CD4-positive, alpha-beta memory T cell (primary cell): ENCODE data around the gene IFIT2. TPM values are rescaled to one million over a fixed set of nuclear protein-coding genes. Genes with fewer than 3 reads are reported as not detected.
A peak's percentile ranks its signal among the peaks of the same experiment; 100 is the strongest.
"Not testable (repeated sequence)": the region's sequence is repeated elsewhere in the genome, so short reads cannot be mapped to it uniquely, and the experiment has no call there.

ENCODE experiments used
- CTCF ChIA-PET: fragments of 350-600 bp; sonication (Branson Sonifier 250); formaldehyde crosslinking; loops from one replicate; lab custom pipeline; 2021; ENCODE audit warnings: inconsistent platforms; ENCODE audit not compliant: partially characterized antibody; lab: Charles Lee
- POLR2A ChIA-PET: fragments of 350-600 bp; sonication (Branson Sonifier 250); formaldehyde crosslinking; loops from one replicate; lab custom pipeline; 2021; ENCODE audit not compliant: partially characterized antibody; lab: Charles Lee
- DNase-seq, 5 donors: peaks; one replicate each; pipeline versions ENCODE4 v3.0.0 to v3.0.0-alpha.2; 2020 to 2022; ENCODE audit warnings: mixed read lengths in 1 of 5
- H3K27ac ChIP-seq: one replicate; pipeline ENCODE4 v1.7.0; 2013; ENCODE audit warnings: low read depth, low read length
- H3K27me3 ChIP-seq: 2 replicates; pipeline ENCODE4 v1.7.0; 2013; ENCODE audit warnings: mild to moderate bottlenecking, low read length, moderate library complexity; ENCODE audit not compliant: insufficient read depth
- H3K36me3 ChIP-seq: 2 replicates; pipeline ENCODE4 v1.7.0; 2013; ENCODE audit warnings: mild to moderate bottlenecking, low read length, moderate library complexity; ENCODE audit not compliant: insufficient read depth
- H3K4me1 ChIP-seq: 2 replicates; pipeline ENCODE4 v1.7.0; 2013; ENCODE audit warnings: mild to moderate bottlenecking, low read length, moderate library complexity; ENCODE audit not compliant: insufficient read depth
- H3K4me3 ChIP-seq, 2 donors: one replicate each; pipeline ENCODE4 v1.7.0; 2013; ENCODE audit warnings: low read length in 2 of 2, mild to moderate bottlenecking in 1 of 2
- H3K9me3 ChIP-seq, 2 donors: one replicate each; pipeline ENCODE4 v1.7.0; 2013; ENCODE audit warnings: low read length in 2 of 2, control low read depth in 1 of 2; ENCODE audit not compliant: control insufficient read depth in 1 of 2
- H3K27ac Mint-ChIP-seq, 7 donors: one replicate each; pipeline ENCODE4 v1.8.0; 2020 to 2021; ENCODE audit warnings: mixed read lengths in 7 of 7, mild to moderate bottlenecking in 6 of 7, inconsistent platforms in 3 of 7, moderate library complexity in 3 of 7
- H3K27me3 Mint-ChIP-seq, 2 donors: one replicate each; pipeline ENCODE4 v1.8.0; 2020 to 2021; ENCODE audit warnings: mixed read lengths in 2 of 2
- H3K36me3 Mint-ChIP-seq, 2 donors: one replicate each; pipeline ENCODE4 v1.8.0; 2020 to 2021; ENCODE audit warnings: mixed read lengths in 2 of 2, inconsistent platforms in 1 of 2, mild to moderate bottlenecking in 1 of 2
- H3K4me1 Mint-ChIP-seq, 4 donors: one replicate each; pipeline ENCODE4 v1.8.0; 2020 to 2021; ENCODE audit warnings: mixed read lengths in 4 of 4, mild to moderate bottlenecking in 1 of 4
- H3K4me3 Mint-ChIP-seq, 8 donors: one replicate each; pipeline ENCODE4 v1.8.0; 2020 to 2021; ENCODE audit warnings: mixed read lengths in 8 of 8, mild to moderate bottlenecking in 7 of 8, moderate library complexity in 6 of 8, inconsistent platforms in 3 of 8
- H3K9me3 Mint-ChIP-seq, 8 donors: one replicate each; pipeline ENCODE4 v1.8.0; 2020 to 2021; ENCODE audit warnings: mixed read lengths in 8 of 8, mild to moderate bottlenecking in 5 of 8, inconsistent platforms in 3 of 8, moderate library complexity in 1 of 8
- intact Hi-C: fragments of 100-400 bp; cut with micrococcal nuclease; formaldehyde crosslinking; loops from one replicate; pipeline ENCODE4 v1.15.1; 2023
- polyA plus RNA-seq, 2 donors: library from polyadenylated mRNA; unstranded; fragments of 300-500 nt; fragmentation: Illumina TruSeq; gene quantifications; one replicate each; pipeline ENCODE4 v1.2.3, GENCODE V29; 2021
- total RNA-seq, 2 experiments: library from RNA; stranded (reverse); gene quantifications; one replicate each; pipeline ENCODE4 v1.2.3, GENCODE V29; 2021

IFIT2 gene
- total and polyA plus RNA-seq, 4 experiments from 2014 or later, result 3.5 to 10.7 (median 9.8) TPM

DNA sequence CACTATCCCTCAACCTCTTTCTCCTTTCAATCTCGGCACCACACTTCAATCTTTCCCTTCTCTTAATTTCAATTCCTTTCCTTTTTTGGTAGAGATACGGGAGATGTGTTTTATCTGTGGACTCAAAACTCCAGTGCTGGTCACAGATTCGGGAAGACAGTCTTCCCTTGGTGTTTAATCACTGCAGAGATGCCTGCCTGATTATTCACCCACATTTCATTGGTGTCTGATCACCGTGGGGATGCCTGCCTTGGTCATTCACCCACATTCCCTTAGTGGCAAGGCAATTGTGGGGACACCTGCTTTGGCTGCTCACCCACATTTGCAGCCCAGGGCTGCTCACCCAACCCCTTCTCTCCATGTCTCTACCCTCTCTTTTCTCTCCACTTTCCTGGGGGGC lies 16.5 kb upstream of the IFIT2 start:
- H3K27ac ChIP-seq, result not testable (repeated sequence)

DNA sequence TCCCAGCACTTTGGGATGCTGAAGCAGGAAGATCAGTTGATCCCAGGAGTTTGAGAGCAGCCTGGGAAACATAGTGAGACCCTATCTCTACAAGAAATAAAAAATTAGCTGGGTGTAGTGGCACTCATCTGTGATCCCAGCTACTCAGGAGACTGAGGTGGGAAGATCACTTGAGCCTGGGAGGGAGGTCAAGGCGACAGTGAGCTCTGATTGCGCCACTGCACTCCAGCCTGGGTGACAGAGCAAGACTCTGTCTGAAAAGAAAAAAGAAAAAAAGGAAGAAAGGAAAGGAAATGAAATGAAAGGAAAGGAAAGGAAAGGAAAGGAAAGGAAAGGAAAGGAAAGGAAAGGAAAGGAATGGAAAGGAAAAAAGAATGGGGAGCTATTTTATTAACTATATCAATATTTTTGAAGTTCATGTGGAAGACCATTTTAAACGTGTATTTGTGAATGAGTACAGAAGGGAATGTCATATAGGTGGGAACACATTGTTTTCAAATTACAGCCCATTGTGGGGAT lies 7.1 kb upstream of the IFIT2 start:
- Histone ChIP-seq H3K4me3 (no peak overlapping the region), H3K36me3 (no peaks in the 10 kb centered on the region), H3K27me3 (no peaks in the 10 kb centered on the region), H3K9me3 (no peaks in the 10 kb centered on the region), H3K27ac (no peak overlapping the region), H3K4me1 (no peaks in the 10 kb centered on the region)
- peaks cover 1 to 8% of the 10 kb centered on the region in 2 donors for H3K36me3 Mint-ChIP-seq
- intact Hi-C loops, result no loop called here
- CTCF ChIA-PET, result interaction anchor here (0.7 to 1.6 kb wide), 6 partner anchors 52 to 268 kb away, joined by 3 to 5 read pairs (median 3); partner anchors contain the start of gene IFIT1
- H3K27me3 Mint-ChIP-seq, result no peaks in the 10 kb centered on the region
- H3K4me1 Mint-ChIP-seq, result peaks cover 0 to 7% (median 2%) of the 10 kb centered on the region in 4 donors
- POLR2A ChIA-PET, result interaction anchor here (0.7 kb wide), 1 partner anchor 120 kb away, joined by 3 read pairs; the partner anchor contains the start of gene IFIT5
- peaks cover 0 to 15% (median 9%) of the 10 kb centered on the region in 8 donors for H3K9me3 Mint-ChIP-seq
- peak overlapping the region in 1 of 8 donors; percentile 55 for H3K4me3 Mint-ChIP-seq
- H3K27ac Mint-ChIP-seq, result peak overlapping the region in 1 of 7 donors; percentile 8
- no peak for DNase-seq

More for the DNA sequence above, 16.5 kb upstream of the IFIT2 start:
- CTCF ChIA-PET, H3K4me3 ChIP-seq, H3K4me1 Mint-ChIP-seq, H3K36me3 Mint-ChIP-seq, H3K27me3 ChIP-seq, H3K9me3 Mint-ChIP-seq, H3K9me3 ChIP-seq, H3K4me1 ChIP-seq, DNase-seq, H3K27me3 Mint-ChIP-seq, intact Hi-C loops, H3K4me3 Mint-ChIP-seq, H3K36me3 ChIP-seq: not testable (repeated sequence)
- POLR2A ChIA-PET, result interaction anchor here (0.8 kb wide), 1 partner anchor 16 kb away, joined by 3 read pairs; no protein-coding TSS in a partner anchor
- H3K27ac Mint-ChIP-seq, result peak overlapping the region in 1 of 7 donors; percentile 8

- peaks cover 1 to 8% of the 10 kb centered on the region in 2 donors for H3K36me3 Mint-ChIP-seq
- Histone ChIP-seq H3K27me3 (no peaks in the 10 kb centered on the region), H3K4me1 (peaks cover under 1% of the 10 kb centered on the region), H3K9me3 (no peaks in the 10 kb centered on the region), H3K4me3 (no peak overlapping the region), H3K36me3 (no peaks in the 10 kb centered on the region), H3K27ac (no peak overlapping the region)
- no peak for DNase-seq
- intact Hi-C loops, result no loop called here
- H3K27ac Mint-ChIP-seq, result peak overlapping the region in 1 of 7 donors; percentile 6
- H3K9me3 Mint-ChIP-seq, result peaks cover 0 to 15% (median 9%) of the 10 kb centered on the region in 8 donors
- H3K4me3 Mint-ChIP-seq, result no peak overlapping the region
- H3K27me3 Mint-ChIP-seq, result no peaks in the 10 kb centered on the region
- ChIA-PET CTCF (interaction anchor here (1.2 kb wide), 1 partner anchor 267 kb away, joined by 3 read pairs; no protein-coding TSS in a partner anchor), POLR2A (interaction anchor here (0.7 kb wide), 1 partner anchor 119 kb away, joined by 3 read pairs; the partner anchor contains the start of gene IFIT5)
- peaks cover 0 to 7% (median 2%) of the 10 kb centered on the region in 4 donors for H3K4me1 Mint-ChIP-seq
Measured at GRCh38 chr10:89295597-89295996, 6.2 kb upstream of the IFIT2 start.

DNA sequence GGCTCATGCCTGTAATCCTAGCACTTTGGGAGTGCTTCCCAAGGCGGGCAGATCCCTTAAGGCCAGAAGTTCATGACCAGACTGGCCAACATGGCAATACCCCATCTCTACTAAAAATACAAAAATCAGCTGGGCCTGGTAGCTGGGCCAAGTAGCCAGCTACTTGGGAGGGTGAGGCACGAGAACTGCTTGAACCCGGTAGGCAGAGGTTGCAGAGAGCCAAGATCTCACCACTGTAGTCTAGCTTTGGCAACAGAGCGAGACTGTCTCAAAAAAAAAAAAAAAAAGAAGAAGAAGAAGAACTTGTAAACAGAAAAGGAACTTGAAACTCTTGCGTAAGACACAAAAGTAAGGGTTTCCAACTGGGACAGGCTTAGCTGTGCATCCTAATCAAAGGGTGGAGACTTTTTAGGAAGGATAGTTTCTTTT lies 5.6 kb upstream of the IFIT2 start:
- intact Hi-C loops, result no loop called here
- H3K27ac ChIP-seq, result no peak overlapping the region
- no peaks in the 10 kb centered on the region for H3K27me3 Mint-ChIP-seq
- peaks cover 7% of the 10 kb centered on the region for H3K4me1 ChIP-seq
- peaks cover 0 to 15% (median 9%) of the 10 kb centered on the region in 8 donors for H3K9me3 Mint-ChIP-seq
- H3K27me3 ChIP-seq, result no peaks in the 10 kb centered on the region
- no peak overlapping the region for H3K4me3 Mint-ChIP-seq
- ChIA-PET CTCF (no interaction called here), POLR2A (no interaction called here)
- H3K4me1 Mint-ChIP-seq, result peaks cover 5 to 12% (median 7%) of the 10 kb centered on the region in 4 donors
- H3K4me3 ChIP-seq, result no peak overlapping the region
- peak overlapping the region in 1 of 7 donors; percentile 31 for H3K27ac Mint-ChIP-seq
- no peak for DNase-seq
- peaks cover 4 to 8% of the 10 kb centered on the region in 2 donors for H3K36me3 Mint-ChIP-seq
- H3K36me3 ChIP-seq, result no peaks in the 10 kb centered on the region
- no peaks in the 10 kb centered on the region for H3K9me3 ChIP-seq

DNA sequence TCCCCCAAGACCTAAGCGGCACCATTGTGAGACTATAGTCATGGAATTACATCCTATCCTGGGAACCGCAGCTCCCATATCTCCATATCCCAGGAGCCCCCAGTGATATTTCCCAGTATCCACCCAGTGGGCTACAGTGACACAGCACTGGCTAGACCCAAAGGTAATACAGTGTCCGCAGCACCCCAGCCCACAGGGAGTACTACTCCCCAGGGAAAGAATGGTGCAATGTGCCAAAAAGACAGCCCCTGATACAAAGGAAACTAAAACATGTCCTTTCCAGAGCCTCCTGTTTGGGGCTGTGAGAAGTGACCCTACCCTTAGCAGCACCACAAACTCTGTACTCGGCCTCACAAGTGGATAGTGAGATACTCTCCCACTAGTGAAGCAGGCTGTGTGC lies 4.5 kb upstream of the IFIT2 start:
- POLR2A ChIA-PET, result no interaction called here
- no peaks in the 10 kb centered on the region for H3K27me3 Mint-ChIP-seq
- Histone ChIP-seq H3K4me3 (no peak overlapping the region), H3K27ac (no peak overlapping the region), H3K36me3 (no peaks in the 10 kb centered on the region), H3K4me1 (peaks cover 9% of the 10 kb centered on the region), H3K27me3 (no peaks in the 10 kb centered on the region), H3K9me3 (no peaks in the 10 kb centered on the region)
- H3K4me3 Mint-ChIP-seq, result no peak overlapping the region
- H3K36me3 Mint-ChIP-seq, result peaks cover 8 to 10% of the 10 kb centered on the region in 2 donors
- intact Hi-C loops, result no loop called here
- peaks cover 6 to 23% (median 7%) of the 10 kb centered on the region in 4 donors for H3K4me1 Mint-ChIP-seq
- H3K27ac Mint-ChIP-seq, result no peak overlapping the region
- H3K9me3 Mint-ChIP-seq, result peaks cover 0 to 15% (median 9%) of the 10 kb centered on the region in 8 donors
- CTCF ChIA-PET, result interaction anchor here (1.2 kb wide), 1 partner anchor 122 kb away, joined by 3 read pairs; no protein-coding TSS in a partner anchor
- DNase-seq, result no peak

- peaks cover 8 to 28% (median 10%) of the 10 kb centered on the region in 4 donors for H3K4me1 Mint-ChIP-seq
- intact Hi-C loops, result no loop called here
Measured at GRCh38 chr10:89297791-89298190, 4.1 kb upstream of the IFIT2 start.

DNA sequence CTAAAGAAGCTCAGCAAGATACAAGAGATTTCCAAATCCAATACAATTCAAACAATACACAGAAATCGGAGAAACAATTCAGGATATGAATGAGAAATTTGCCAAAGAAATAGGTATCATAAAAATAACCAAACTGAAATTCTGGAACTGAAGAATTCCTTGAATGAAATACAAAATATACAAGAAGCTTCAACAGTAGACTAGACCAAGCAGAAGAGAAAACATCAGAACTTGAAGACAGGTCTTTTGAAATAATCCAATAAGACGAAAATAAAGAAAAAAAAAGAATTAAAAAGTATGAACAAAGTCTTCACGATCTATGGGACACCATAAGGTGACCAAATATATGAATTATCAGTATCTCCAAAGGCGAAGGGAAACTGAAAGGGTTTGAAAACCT lies 2.8 kb upstream of the IFIT2 start:
- Histone ChIP-seq H3K27ac (no peak overlapping the region), H3K36me3 (no peaks in the 10 kb centered on the region), H3K4me3 (no peak overlapping the region), H3K4me1 (peaks cover 25% of the 10 kb centered on the region), H3K9me3 (no peaks in the 10 kb centered on the region), H3K27me3 (no peaks in the 10 kb centered on the region)
- H3K36me3 Mint-ChIP-seq, result peaks cover 11% of the 10 kb centered on the region in 2 donors
- no peak for DNase-seq
- ChIA-PET CTCF (no interaction called here), POLR2A (interaction anchor here (1.3 to 5.1 kb wide), 2 partner anchors 48 to 118 kb away, joined by 3 to 53 read pairs; partner anchors contain the start of genes IFIT5 and LIPA)
- peak overlapping the region in 4 of 7 donors; percentile 54 to 96 (median 75) for H3K27ac Mint-ChIP-seq
- H3K27me3 Mint-ChIP-seq, result no peaks in the 10 kb centered on the region
- peaks cover 19 to 33% (median 21%) of the 10 kb centered on the region in 4 donors for H3K4me1 Mint-ChIP-seq
- intact Hi-C loops, result no loop called here
- H3K4me3 Mint-ChIP-seq, result peak overlapping the region in 1 of 8 donors; percentile 2
- H3K9me3 Mint-ChIP-seq, result peaks cover 0 to 15% (median 9%) of the 10 kb centered on the region in 8 donors

More at GRCh38 chr10:89297791-89298190, 4.1 kb upstream of the IFIT2 start:
- Mint-ChIP-seq H3K9me3 (peaks cover 0 to 15% (median 9%) of the 10 kb centered on the region in 8 donors), H3K27me3 (no peaks in the 10 kb centered on the region), H3K36me3 (peaks cover 8 to 10% of the 10 kb centered on the region in 2 donors), H3K27ac (no peak overlapping the region), H3K4me3 (no peak overlapping the region)
- Histone ChIP-seq H3K9me3 (no peaks in the 10 kb centered on the region), H3K36me3 (no peaks in the 10 kb centered on the region), H3K27me3 (no peaks in the 10 kb centered on the region), H3K4me3 (no peak overlapping the region), H3K4me1 (peaks cover 13% of the 10 kb centered on the region), H3K27ac (no peak overlapping the region)
- ChIA-PET CTCF (interaction anchor here (1.2 kb wide), 1 partner anchor 121 kb away, joined by 3 read pairs; no protein-coding TSS in a partner anchor), POLR2A (no interaction called here)
- DNase-seq, result no peak
